Endothelial cell of umbilical vein (primary cell): ENCODE data around the gene STK16.

Source experiments
- CTCF ChIP-seq, 2 donors: IDR thresholded peaks; 1 replicate in 1 of 2; 2 replicates in 1 of 2; pipeline ENCODE4 v1.5.1; 2011; ENCODE audit warnings: low read length in 2 of 2, mild to moderate bottlenecking in 2 of 2, moderate library complexity in 2 of 2, control low read depth in 1 of 2, inconsistent platforms in 1 of 2, low read depth in 1 of 2; ENCODE audit not compliant: insufficient read depth in 1 of 2; ENCODE audit errors: extremely low read depth in 1 of 2
- EZH2 ChIP-seq: IDR thresholded peaks from 2 replicates; pipeline ENCODE4 v1.6.1; 2012; ENCODE audit warnings: borderline replicate concordance, low read depth, mild to moderate bottlenecking, moderate library complexity, low read length, inconsistent platforms; ENCODE audit not compliant: severe bottlenecking
- GATA2 ChIP-seq: IDR thresholded peaks from 2 replicates; pipeline ENCODE4 v1.7.0; 2011; ENCODE audit warnings: low read depth, mild to moderate bottlenecking, moderate library complexity, mixed read lengths, low read length; ENCODE audit not compliant: insufficient read length, insufficient read depth
- MYC ChIP-seq: IDR thresholded peaks from one replicate; pipeline ENCODE4 v1.6.1; 2011; ENCODE audit warnings: mild to moderate bottlenecking, low read depth, low read length
- POLR2A ChIP-seq: IDR thresholded peaks from 2 replicates; pipeline ENCODE4 v1.6.1; 2012; ENCODE audit warnings: low read depth, mild to moderate bottlenecking, control low read depth, low read length
- POLR2AphosphoS5 ChIP-seq: IDR thresholded peaks from 2 replicates; pipeline ENCODE4 v1.6.1; 2012; ENCODE audit warnings: low read depth, mild to moderate bottlenecking, control low read depth, low read length, moderate library complexity; ENCODE audit not compliant: insufficient read depth

GRCh38 chr2:219289195-219289536 lies 43.9 kb downstream of the STK16 start:
- TF ChIP-seq GATA2 (no peak), EZH2 (no peak), CTCF (IDR thresholded peaks at IDR 0.05; ENCODE audit: extremely low read depth in 1 of 2, insufficient read depth in 1 of 2, low read depth in 1 of 2, low read length in 2 of 2) (no peak), MYC (no peak), POLR2A (no peak), POLR2AphosphoS5 (no peak)
